ENCODE data around the gene ADAM23. TPM values are rescaled to one million over a fixed set of nuclear protein-coding genes. Genes with fewer than 3 reads are reported as not detected.
A peak's percentile ranks its signal among the peaks of the same experiment; 100 is the strongest.
"Not testable (repeated sequence)": the region's sequence is repeated elsewhere in the genome, so short reads cannot be mapped to it uniquely, and the experiment has no call there.

Gene ADAM23
- total RNA-seq = under 1 TPM; under 0.01 to 0.26 TPM

DNA sequence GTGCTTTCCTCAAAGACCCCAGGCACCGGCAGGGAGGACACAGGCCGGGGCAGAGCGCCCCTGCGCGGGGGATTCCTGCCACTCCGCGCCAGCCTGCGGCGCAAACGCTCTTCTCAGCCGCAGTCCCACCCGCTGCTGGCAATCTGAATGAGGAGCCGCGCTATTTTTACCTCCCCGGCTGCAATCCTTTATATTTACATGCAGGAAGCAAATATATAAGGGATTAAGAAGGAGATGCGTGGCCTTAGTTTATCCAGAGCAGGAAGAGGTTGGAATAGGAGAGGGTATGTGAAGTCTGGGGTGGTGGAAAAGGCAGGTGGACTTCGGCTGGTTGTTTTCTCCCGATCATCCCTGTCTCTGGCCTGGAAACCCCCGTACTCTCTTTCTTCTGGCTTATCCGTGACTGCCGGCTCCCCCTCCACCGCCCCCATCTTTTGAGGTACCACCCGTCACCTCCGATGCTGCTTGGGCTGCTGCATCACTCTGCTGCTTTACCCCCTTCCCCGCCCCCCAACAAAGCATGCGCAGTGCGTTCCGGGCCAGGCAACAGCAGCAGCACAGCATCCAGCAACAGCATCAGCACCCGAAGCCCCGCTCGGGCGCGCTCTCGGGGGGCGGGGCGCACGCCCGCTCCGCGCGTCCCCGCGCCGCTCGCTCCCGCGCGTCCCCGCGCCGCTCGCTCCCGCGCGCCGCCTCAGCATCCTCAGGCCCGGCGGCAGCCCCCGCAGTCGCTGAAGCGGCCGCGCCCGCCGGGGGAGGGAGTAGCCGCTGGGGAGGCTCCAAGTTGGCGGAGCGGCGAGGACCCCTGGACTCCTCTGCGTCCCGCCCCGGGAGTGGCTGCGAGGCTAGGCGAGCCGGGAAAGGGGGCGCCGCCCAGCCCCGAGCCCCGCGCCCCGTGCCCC lies at the start of gene ADAM23:
Gene ADAM23 (plus strand): TSS at position 700 of the 902 bp plus-strand sequence. CDS start 335 bp downstream, outside the sequence.
- Histone ChIP-seq H3K36me3 (replicated peaks in 1 of 2; ENCODE audit: insufficient read depth in 1 of 2, low read depth in 2 of 2) (no peaks in the 10 kb centered on the region), H3K27ac (no peak within 1 kb of the TSS), H3K27me3 (peaks cover 0 to 4% of the 10 kb centered on the region in 2 donors), H3K4me3 (no peak within 1 kb of the TSS), H3K4me1 (peaks cover 7% of the 10 kb centered on the region), H3K9me3 (no peaks in the 10 kb centered on the region)
- intact Hi-C loops (cut with DNase I) = no loop called here
- WGBS, 2 donors = 1% methylated on average over 27 to 63 of the region's 81 CpGs
- ATAC-seq (peak; percentile 50), DNase-seq (peak in 1 of 4 donors; percentile 25)
- TF ChIP-seq, protein P1, sequence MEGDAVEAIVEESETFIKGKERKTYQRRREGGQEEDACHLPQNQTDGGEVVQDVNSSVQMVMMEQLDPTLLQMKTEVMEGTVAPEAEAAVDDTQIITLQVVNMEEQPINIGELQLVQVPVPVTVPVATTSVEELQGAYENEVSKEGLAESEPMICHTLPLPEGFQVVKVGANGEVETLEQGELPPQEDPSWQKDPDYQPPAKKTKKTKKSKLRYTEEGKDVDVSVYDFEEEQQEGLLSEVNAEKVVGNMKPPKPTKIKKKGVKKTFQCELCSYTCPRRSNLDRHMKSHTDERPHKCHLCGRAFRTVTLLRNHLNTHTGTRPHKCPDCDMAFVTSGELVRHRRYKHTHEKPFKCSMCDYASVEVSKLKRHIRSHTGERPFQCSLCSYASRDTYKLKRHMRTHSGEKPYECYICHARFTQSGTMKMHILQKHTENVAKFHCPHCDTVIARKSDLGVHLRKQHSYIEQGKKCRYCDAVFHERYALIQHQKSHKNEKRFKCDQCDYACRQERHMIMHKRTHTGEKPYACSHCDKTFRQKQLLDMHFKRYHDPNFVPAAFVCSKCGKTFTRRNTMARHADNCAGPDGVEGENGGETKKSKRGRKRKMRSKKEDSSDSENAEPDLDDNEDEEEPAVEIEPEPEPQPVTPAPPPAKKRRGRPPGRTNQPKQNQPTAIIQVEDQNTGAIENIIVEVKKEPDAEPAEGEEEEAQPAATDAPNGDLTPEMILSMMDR (IDR thresholded peaks at IDR 0.05) = no peak
- no peak for TF ChIP-seq POLR2A (IDR thresholded peaks at IDR 0.05)

DNA sequence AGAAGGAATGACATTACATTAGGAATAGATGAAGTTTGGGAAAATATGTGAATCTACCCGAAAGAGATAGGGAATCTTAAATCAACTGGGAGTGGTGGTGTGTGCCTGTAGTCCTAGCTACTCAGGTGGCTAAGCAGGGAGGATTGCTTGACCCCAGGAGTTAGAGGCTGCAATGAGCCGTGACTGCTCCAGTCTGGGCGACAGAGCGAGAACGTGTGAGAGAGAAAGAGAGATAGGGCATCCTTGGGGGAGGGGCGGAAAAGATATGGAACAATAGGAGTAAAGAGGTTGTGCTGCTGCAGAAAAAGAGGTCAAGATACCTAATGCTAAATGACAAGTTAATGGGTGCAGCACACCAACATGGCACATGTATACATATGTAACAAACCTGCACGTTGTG lies 47.1 kb upstream of the ADAM23 start:
- Histone ChIP-seq H3K9me3 (no peaks in the 10 kb centered on the region), H3K27ac (no peak overlapping the region), H3K36me3 (replicated peaks in 1 of 2; ENCODE audit: insufficient read depth in 1 of 2, low read depth in 2 of 2) (no peaks in the 10 kb centered on the region), H3K27me3 (no peaks in the 10 kb centered on the region), H3K4me1 (no peaks in the 10 kb centered on the region), H3K4me3 (no peak overlapping the region)
- no peak for TF ChIP-seq POLR2A (IDR thresholded peaks at IDR 0.05)
- TF ChIP-seq, protein P1 (IDR thresholded peaks at IDR 0.05) = no peak
- WGBS, 2 donors = 37 to 42% methylated on average over 7 of the region's 7 CpGs
- ATAC-seq (no peak), DNase-seq (no peak)
- intact Hi-C loops (cut with DNase I) = no loop called here

DNA sequence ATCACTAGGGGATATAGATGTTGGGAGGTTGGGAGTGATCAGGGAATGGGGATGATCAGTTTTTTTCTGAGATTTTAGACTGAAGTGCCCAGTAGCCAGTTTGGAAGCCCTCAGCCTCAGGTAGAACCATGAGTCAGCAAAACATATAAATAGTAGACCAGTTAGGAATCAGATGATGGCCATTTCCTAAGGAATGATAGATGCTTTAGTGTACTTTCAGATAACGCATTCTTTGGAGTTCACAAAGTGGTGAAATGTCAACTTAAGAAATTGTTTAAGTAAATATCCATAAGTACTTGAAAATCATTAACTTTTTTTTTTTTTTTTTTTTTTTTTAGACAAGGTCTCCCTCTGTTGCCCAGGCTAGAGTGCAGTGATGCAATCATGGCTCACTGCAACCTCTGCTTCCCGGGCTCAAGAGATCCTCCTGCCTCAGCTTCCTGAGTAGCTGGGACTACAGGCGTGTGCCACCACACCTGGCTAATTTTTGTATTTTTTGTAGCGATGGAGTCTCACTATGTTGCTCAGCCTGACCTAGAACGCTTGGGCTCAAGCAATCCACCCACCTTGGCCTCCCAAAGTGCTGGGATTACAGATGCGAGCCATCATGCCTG lies 40.3 kb upstream of the ADAM23 start:
- H3K4me3 ChIP-seq; H3K27ac ChIP-seq; H3K36me3 ChIP-seq (replicated peaks in 1 of 2; ENCODE audit: insufficient read depth in 1 of 2, low read depth in 2 of 2); H3K9me3 ChIP-seq; DNase-seq; intact Hi-C loops (cut with DNase I); H3K4me1 ChIP-seq; ATAC-seq; H3K27me3 ChIP-seq: not testable (repeated sequence)
- WGBS, 2 donors = 56 to 58% methylated on average over 6 of the region's 6 CpGs

GRCh38 chr2:206408323-206409320 lies 34.7 kb upstream of the ADAM23 start:
- H3K4me1 ChIP-seq = no peaks in the 10 kb centered on the region
- 70 to 76% methylated on average over 11 of the region's 11 CpGs for WGBS, 2 donors
- intact Hi-C loops (cut with DNase I) = no loop called here

More at GRCh38 chr2:206408323-206409320, 34.7 kb upstream of the ADAM23 start:
- no peak for TF ChIP-seq POLR2A (IDR thresholded peaks at IDR 0.05)
- TF ChIP-seq, protein P1 (IDR thresholded peaks at IDR 0.05) = no peak
- no peaks in the 10 kb centered on the region for H3K27me3 ChIP-seq
- DNase-seq (no peak), ATAC-seq (no peak)
- no peaks in the 10 kb centered on the region for H3K36me3 ChIP-seq (replicated peaks in 1 of 2; ENCODE audit: insufficient read depth in 1 of 2, low read depth in 2 of 2)
- no peak overlapping the region for H3K4me3 ChIP-seq
- no peak overlapping the region for H3K27ac ChIP-seq
- no peaks in the 10 kb centered on the region for H3K9me3 ChIP-seq

Data from body of pancreas (tissue), 4 donors.